ENCODE results near the gene HS3ST6.

DNA sequence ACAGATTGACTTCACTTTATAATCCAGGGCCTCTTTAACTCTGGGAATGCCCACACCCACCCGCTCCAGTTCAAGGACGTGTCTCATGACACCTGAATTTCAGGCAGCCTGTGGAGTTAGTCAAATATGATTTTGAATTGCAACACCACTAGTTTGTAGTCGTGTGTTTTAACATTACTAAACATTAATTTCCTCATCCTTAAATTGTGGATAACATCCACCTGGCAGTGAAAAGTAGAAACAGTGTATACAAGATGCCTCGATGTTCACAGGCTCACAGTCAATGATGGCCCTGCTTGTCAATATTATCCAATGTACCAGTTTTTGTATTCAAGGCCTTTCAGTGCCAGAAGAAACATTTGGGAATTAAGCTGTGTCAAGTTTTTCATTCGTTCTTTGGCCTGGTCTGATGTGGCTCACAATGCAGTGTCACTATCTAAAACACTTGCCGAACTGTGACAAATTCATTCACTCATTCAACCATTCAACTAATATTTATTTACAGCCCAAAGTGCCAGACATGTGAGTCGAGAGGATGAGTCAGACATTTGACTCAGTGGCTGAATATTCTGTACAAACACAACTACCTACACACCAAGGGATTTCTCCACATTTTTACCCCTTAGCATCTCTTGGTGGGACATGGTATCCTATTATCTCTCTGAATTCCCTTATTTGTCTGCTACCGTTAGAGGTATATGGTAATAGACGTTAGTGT is 47.7 kb downstream of the HS3ST6 start:
- TF ChIP-seq, protein P1, sequence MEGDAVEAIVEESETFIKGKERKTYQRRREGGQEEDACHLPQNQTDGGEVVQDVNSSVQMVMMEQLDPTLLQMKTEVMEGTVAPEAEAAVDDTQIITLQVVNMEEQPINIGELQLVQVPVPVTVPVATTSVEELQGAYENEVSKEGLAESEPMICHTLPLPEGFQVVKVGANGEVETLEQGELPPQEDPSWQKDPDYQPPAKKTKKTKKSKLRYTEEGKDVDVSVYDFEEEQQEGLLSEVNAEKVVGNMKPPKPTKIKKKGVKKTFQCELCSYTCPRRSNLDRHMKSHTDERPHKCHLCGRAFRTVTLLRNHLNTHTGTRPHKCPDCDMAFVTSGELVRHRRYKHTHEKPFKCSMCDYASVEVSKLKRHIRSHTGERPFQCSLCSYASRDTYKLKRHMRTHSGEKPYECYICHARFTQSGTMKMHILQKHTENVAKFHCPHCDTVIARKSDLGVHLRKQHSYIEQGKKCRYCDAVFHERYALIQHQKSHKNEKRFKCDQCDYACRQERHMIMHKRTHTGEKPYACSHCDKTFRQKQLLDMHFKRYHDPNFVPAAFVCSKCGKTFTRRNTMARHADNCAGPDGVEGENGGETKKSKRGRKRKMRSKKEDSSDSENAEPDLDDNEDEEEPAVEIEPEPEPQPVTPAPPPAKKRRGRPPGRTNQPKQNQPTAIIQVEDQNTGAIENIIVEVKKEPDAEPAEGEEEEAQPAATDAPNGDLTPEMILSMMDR (conservative IDR thresholded peaks at IDR 0.05; ENCODE audit: low read depth, low read length) = no peak
- TF ChIP-seq EZH2phosphoT487 (IDR thresholded peaks at IDR 0.05; ENCODE audit: borderline replicate concordance, low read length) = no peak
